NT2/D1 (cell line): ENCODE results near the gene IL1RAP.
"Not testable (repeated sequence)": the region's sequence is repeated elsewhere in the genome, so short reads cannot be mapped to it uniquely, and the experiment has no call there.

Experiments used
- DNase-seq: peaks from one replicate; pipeline ENCODE4 v3.0.0-alpha.2; 2011; ENCODE audit warnings: low read depth, low spot score
- H3K27me3 ChIP-seq: 2 replicates; pipeline ENCODE4 v1.6.0; 2011; ENCODE audit warnings: mild to moderate bottlenecking; ENCODE audit not compliant: insufficient read length, insufficient read depth
- H3K36me3 ChIP-seq: 2 replicates; pipeline ENCODE4 v1.6.1; 2011; ENCODE audit warnings: mild to moderate bottlenecking, low read length, mixed read lengths; ENCODE audit not compliant: insufficient read depth, insufficient read length
- H3K4me1 ChIP-seq: 2 replicates; pipeline ENCODE4 v1.5.1; 2011; ENCODE audit not compliant: insufficient read depth, insufficient read length
- H3K4me3 ChIP-seq: 2 replicates; pipeline ENCODE4 v1.5.1; 2011; ENCODE audit warnings: low read depth; ENCODE audit not compliant: insufficient read length
- H3K9ac ChIP-seq: 2 replicates; pipeline ENCODE4 v1.6.0; 2011; ENCODE audit warnings: low read depth; ENCODE audit not compliant: insufficient read length
- H3K9me3 ChIP-seq: 2 replicates; pipeline ENCODE4 v1.5.1; 2011; ENCODE audit warnings: mild to moderate bottlenecking, low read length; ENCODE audit not compliant: insufficient read depth
- SUZ12 ChIP-seq: IDR thresholded peaks from 2 replicates; pipeline ENCODE4 v1.6.1; 2011; ENCODE audit not compliant: insufficient read length, insufficient read depth; ENCODE audit errors: extremely low read depth
- YY1 ChIP-seq: IDR thresholded peaks from 2 replicates; pipeline ENCODE4 v1.6.1; 2011; ENCODE audit not compliant: insufficient read length, insufficient read depth
- ZNF274 ChIP-seq: IDR thresholded peaks from 2 replicates; pipeline ENCODE4 v1.6.1; 2011; ENCODE audit warnings: mild to moderate bottlenecking, low read depth, low read length

Gene IL1RAP

GRCh38 chr3:190655933-190656332 lies 142.0 kb downstream of the IL1RAP start:
- Histone ChIP-seq H3K36me3 (no peaks in the 10 kb centered on the region), H3K4me3 (no peak overlapping the region), H3K9me3 (0 out of 2 replicates have a peak, but pooled peaks cover 5% of the 10 kb centered on the region), H3K4me1 (no peaks in the 10 kb centered on the region), H3K27me3 (no peaks in the 10 kb centered on the region), H3K9ac (no peak overlapping the region)
- no peak for DNase-seq
- TF ChIP-seq SUZ12 (no peak), ZNF274 (no peak), YY1 (no peak)

GRCh38 chr3:190658106-190658505 lies 144.2 kb downstream of the IL1RAP start:
- no peak overlapping the region for H3K4me3 ChIP-seq
- no peak for TF ChIP-seq ZNF274
- no peak for TF ChIP-seq SUZ12
- TF ChIP-seq YY1, result no peak
- no peaks in the 10 kb centered on the region for H3K27me3 ChIP-seq
- 0 out of 2 replicates have a peak, but pooled peaks cover 5% of the 10 kb centered on the region for H3K9me3 ChIP-seq
- no peaks in the 10 kb centered on the region for H3K4me1 ChIP-seq
- H3K36me3 ChIP-seq, result no peaks in the 10 kb centered on the region
- no peak overlapping the region for H3K9ac ChIP-seq
- no peak for DNase-seq

GRCh38 chr3:190666821-190667220 lies 152.9 kb downstream of the IL1RAP start:
- Histone ChIP-seq H3K36me3 (no peaks in the 10 kb centered on the region), H3K27me3 (no peaks in the 10 kb centered on the region), H3K4me3 (no peak overlapping the region), H3K9ac (no peak overlapping the region), H3K4me1 (no peaks in the 10 kb centered on the region), H3K9me3 (no peaks in the 10 kb centered on the region)
- TF ChIP-seq YY1, result no peak
- no peak for TF ChIP-seq ZNF274
- no peak for TF ChIP-seq SUZ12
- no peak for DNase-seq

- DNase-seq, result no peak
These were observed 157.8 kb downstream of the IL1RAP start for GRCh38 chr3:190671658-190672057.

GRCh38 chr3:190673148-190673547 lies 159.3 kb downstream of the IL1RAP start:
- Histone ChIP-seq H3K36me3 (no peaks in the 10 kb centered on the region), H3K27me3 (no peaks in the 10 kb centered on the region), H3K9ac (no peak overlapping the region), H3K4me1 (no peaks in the 10 kb centered on the region), H3K9me3 (peaks cover 8% of the 10 kb centered on the region; the same call in 1 of the 2 replicates), H3K4me3 (no peak overlapping the region)
- DNase-seq, result no peak
- TF ChIP-seq ZNF274 (no peak), SUZ12 (no peak), YY1 (no peak)

More at GRCh38 chr3:190671658-190672057, 157.8 kb downstream of the IL1RAP start:
- no peak for TF ChIP-seq ZNF274
- no peak for TF ChIP-seq SUZ12
- no peak for TF ChIP-seq YY1
- H3K9ac ChIP-seq, result no peak overlapping the region
- no peak overlapping the region for H3K4me3 ChIP-seq
- no peaks in the 10 kb centered on the region for H3K9me3 ChIP-seq
- H3K27me3 ChIP-seq, result no peaks in the 10 kb centered on the region
- no peaks in the 10 kb centered on the region for H3K4me1 ChIP-seq
- no peaks in the 10 kb centered on the region for H3K36me3 ChIP-seq

GRCh38 chr3:190676481-190676880 lies 162.6 kb downstream of the IL1RAP start:
- no peak for TF ChIP-seq SUZ12
- TF ChIP-seq YY1, result no peak
- no peak for TF ChIP-seq ZNF274
- H3K27me3 ChIP-seq, result no peaks in the 10 kb centered on the region

GRCh38 chr3:190677001-190677400 lies 163.1 kb downstream of the IL1RAP start:
- H3K27me3 ChIP-seq, result no peaks in the 10 kb centered on the region
- no peaks in the 10 kb centered on the region for H3K36me3 ChIP-seq
- no peak overlapping the region for H3K4me3 ChIP-seq
- peaks cover 9% of the 10 kb centered on the region; the same call in 1 of the 2 replicates for H3K9me3 ChIP-seq
- no peak for DNase-seq
- H3K9ac ChIP-seq, result no peak overlapping the region
- no peaks in the 10 kb centered on the region for H3K4me1 ChIP-seq
- TF ChIP-seq SUZ12, result no peak
- TF ChIP-seq ZNF274, result no peak
- no peak for TF ChIP-seq YY1

More at GRCh38 chr3:190676481-190676880, 162.6 kb downstream of the IL1RAP start:
- DNase-seq, result no peak
- Histone ChIP-seq H3K4me3 (no peak overlapping the region), H3K9ac (no peak overlapping the region), H3K36me3 (no peaks in the 10 kb centered on the region), H3K4me1 (no peaks in the 10 kb centered on the region), H3K9me3 (peaks cover 9% of the 10 kb centered on the region; the same call in 1 of the 2 replicates)

GRCh38 chr3:190677868-190678267 lies 164.0 kb downstream of the IL1RAP start:
- not testable (repeated sequence) for H3K27me3 ChIP-seq, DNase-seq, H3K36me3 ChIP-seq, H3K9ac ChIP-seq, H3K9me3 ChIP-seq, H3K4me1 ChIP-seq, H3K4me3 ChIP-seq
